Lower leg skin (tissue), 3 donors: ENCODE data around the gene RAPGEF4.

Experiments
- CTCF ChIP-seq, 3 donors: fragments of 450-650 bp; IDR thresholded peaks; one replicate each; pipeline ENCODE4 v1.5.1; 2016; ENCODE audit warnings: antibody characterized with exemption in 3 of 3, mild to moderate bottlenecking in 3 of 3, moderate library complexity in 2 of 3
- POLR2A ChIP-seq, 2 donors: fragments of 450-650 bp; IDR thresholded peaks; one replicate each; pipeline ENCODE4 v1.6.1; 2016 to 2017; ENCODE audit warnings: antibody characterized with exemption in 2 of 2, mild to moderate bottlenecking in 1 of 2, moderate library complexity in 1 of 2

- TF ChIP-seq CTCF (IDR thresholded peaks at IDR 0.05) (no peak), POLR2A (IDR thresholded peaks at IDR 0.05) (no peak)
These were observed at the start of gene RAPGEF4 for GRCh38 chr2:172735582-172736423.
